Liver (tissue), 9 donors: ENCODE results near the gene TAF1B. TPM values are rescaled to one million over a fixed set of nuclear protein-coding genes. Genes with fewer than 3 reads are reported as not detected.
A peak's percentile ranks its signal among the peaks of the same experiment; 100 is the strongest.

ENCODE experiments used
- DNase-seq: peaks from one replicate; pipeline ENCODE4 v3.0.0-alpha.2; 2017; ENCODE audit warnings: low spot score
- H3K27ac ChIP-seq, 2 donors: one replicate each; pipeline ENCODE4 v1.7.0; 2013; ENCODE audit warnings: inconsistent platforms in 2 of 2, low read length in 2 of 2, control low read depth in 1 of 2, low read depth in 1 of 2, mild to moderate bottlenecking in 1 of 2
- H3K27me3 ChIP-seq, 4 donors: one replicate each; pipeline versions ENCODE4 v1.6.1 to v1.7.0; 2013; ENCODE audit warnings: low read length in 3 of 4, inconsistent platforms in 1 of 4, mild to moderate bottlenecking in 1 of 4, moderate library complexity in 1 of 4; ENCODE audit not compliant: control insufficient read depth in 4 of 4, insufficient read depth in 4 of 4
- H3K36me3 ChIP-seq, 4 donors: one replicate each; pipeline versions ENCODE4 v1.6.1 to v1.7.0; 2013; ENCODE audit warnings: low read length in 3 of 4, mild to moderate bottlenecking in 3 of 4, low read depth in 1 of 4, moderate library complexity in 1 of 4; ENCODE audit not compliant: control insufficient read depth in 4 of 4, insufficient read depth in 3 of 4
- H3K4me1 ChIP-seq, 4 donors: one replicate each; pipeline versions ENCODE4 v1.6.1 to v1.7.0; 2013; ENCODE audit warnings: low read length in 3 of 4, mild to moderate bottlenecking in 3 of 4, moderate library complexity in 1 of 4; ENCODE audit not compliant: control insufficient read depth in 4 of 4, insufficient read depth in 4 of 4
- H3K4me3 ChIP-seq, 3 donors: one replicate each; pipeline versions ENCODE4 v1.6.1 to v1.7.0; 2013; ENCODE audit warnings: low read length in 3 of 3, control low read depth in 1 of 3, low read depth in 1 of 3, mild to moderate bottlenecking in 1 of 3
- H3K9ac ChIP-seq, 2 donors: one replicate each; pipeline ENCODE4 v1.7.0; 2013; ENCODE audit warnings: low read length in 2 of 2, mild to moderate bottlenecking in 2 of 2, moderate library complexity in 2 of 2, control low read depth in 1 of 2, low read depth in 1 of 2
- H3K9me3 ChIP-seq, 4 donors: one replicate each; pipeline versions ENCODE4 v1.6.1 to v1.7.0; 2013; ENCODE audit warnings: low read length in 3 of 4; ENCODE audit not compliant: control insufficient read depth in 4 of 4
- CTCF ChIP-seq: fragments of 150-350 bp; IDR thresholded peaks from 2 replicates; pipeline ENCODE4 v1.5.1; 2017; ENCODE audit warnings: improper control_type of control experiment, low read depth, low read length; ENCODE audit not compliant: missing input control
- EGR1 ChIP-seq, 2 donors: IDR thresholded peaks; 2 replicates each; pipeline ENCODE4 v1.6.1; 2016 to 2018; ENCODE audit warnings: antibody characterized with exemption in 2 of 2, low read depth in 2 of 2
- FOXA1 ChIP-seq: IDR thresholded peaks from 2 replicates; pipeline ENCODE4 v1.6.1; 2016; ENCODE audit warnings: antibody characterized with exemption
- FOXA2 ChIP-seq: IDR thresholded peaks from 2 replicates; pipeline ENCODE4 v1.6.1; 2016; ENCODE audit warnings: antibody characterized with exemption
- GABPA ChIP-seq, 2 donors: IDR thresholded peaks in 1 of 2; conservative IDR thresholded peaks in 1 of 2; 2 replicates each; pipeline ENCODE4 v1.6.1; 2016; ENCODE audit warnings: antibody characterized with exemption in 2 of 2, mild to moderate bottlenecking in 1 of 2, moderate library complexity in 1 of 2
- HNF4A ChIP-seq, 2 donors: conservative IDR thresholded peaks; 2 replicates each; pipeline ENCODE4 v1.6.1; 2016; ENCODE audit warnings: antibody characterized with exemption in 2 of 2, mild to moderate bottlenecking in 2 of 2
- HNF4G ChIP-seq: IDR thresholded peaks from 2 replicates; pipeline ENCODE4 v1.6.1; 2016; ENCODE audit warnings: antibody characterized with exemption
- JUND ChIP-seq, 2 donors: IDR thresholded peaks; 2 replicates each; pipeline ENCODE4 v1.6.1; 2016; ENCODE audit warnings: antibody characterized with exemption in 2 of 2
- MAX ChIP-seq: IDR thresholded peaks from 2 replicates; pipeline ENCODE4 v1.6.1; 2016; ENCODE audit warnings: antibody characterized with exemption
- NR2F2 ChIP-seq: IDR thresholded peaks from 2 replicates; pipeline ENCODE4 v1.6.1; 2016; ENCODE audit warnings: antibody characterized with exemption
- SP1 ChIP-seq: IDR thresholded peaks from 2 replicates; pipeline ENCODE4 v1.6.1; 2018; ENCODE audit warnings: antibody characterized with exemption, mild to moderate bottlenecking
- TAF1 ChIP-seq: conservative IDR thresholded peaks from 2 replicates; pipeline ENCODE4 v1.6.1; 2016; ENCODE audit warnings: antibody characterized with exemption, mild to moderate bottlenecking
- YY1 ChIP-seq: IDR thresholded peaks from 2 replicates; pipeline ENCODE4 v1.6.1; 2016; ENCODE audit warnings: antibody characterized with exemption, mild to moderate bottlenecking
- WGBS: extraction: QIAGEN DNeasy Blood & Tissue Kit; methylation state at CpG from one replicate; pipeline ENCODE4 v1.1.7; 2013; 5-methylcytosine and 5-hydroxymethylcytosine counted together
- polyA plus RNA-seq, 2 donors: library from polyadenylated mRNA; stranded (reverse) in 1 of 2; unstranded in 1 of 2; fragments of 200-250 nt in 1 of 2; fragments of >200 nt in 1 of 2; fragmentation: Nextera tagmentation in 1 of 2; extraction: Ambion mirVana in 1 of 2; gene quantifications; one replicate each; pipeline versions ENCODE4 v1.2.1 to v1.2.3, GENCODE V29; 2013 to 2015
- total RNA-seq, 2 donors: library from RNA; depleted of rRNA; stranded (reverse); fragments of >200 nt; gene quantifications; one replicate each; pipeline ENCODE4 v1.2.3, GENCODE V29; 2014
- TF ChIP-seq, protein P1 (sequence below): IDR thresholded peaks from 2 replicates; pipeline ENCODE4 v1.6.1; 2016; ENCODE audit warnings: antibody characterized with exemption
- donor health status: healthy.
- donor health status: healthy.
- donor health status: healthy.
- donor health status: healthy.
- donor health status: healthy.

Gene TAF1B
- total and polyA plus RNA-seq, 4 donors, result 3.1 to 17.2 (median 5.6) TPM

- Histone ChIP-seq H3K9ac (peak overlapping the region in 1 of 2 donors; percentile 47), H3K4me1 (peaks cover 0 to 18% (median 9%) of the 10 kb centered on the region in 4 donors), H3K36me3 (peaks cover 0 to 2% (median 0%) of the 10 kb centered on the region in 4 donors), H3K27me3 (no peaks in the 10 kb centered on the region), H3K9me3 (no peaks in the 10 kb centered on the region), H3K27ac (peak overlapping the region; percentile 70 to 77), H3K4me3 (peak overlapping the region; percentile 65 to 95 (median 84))
- TF ChIP-seq EGR1 (IDR thresholded peaks at IDR 0.05; ENCODE audit: low read depth in 2 of 2), result no peak
- no peak for TF ChIP-seq HNF4A (conservative IDR thresholded peaks at IDR 0.05)
- TF ChIP-seq, protein P1, sequence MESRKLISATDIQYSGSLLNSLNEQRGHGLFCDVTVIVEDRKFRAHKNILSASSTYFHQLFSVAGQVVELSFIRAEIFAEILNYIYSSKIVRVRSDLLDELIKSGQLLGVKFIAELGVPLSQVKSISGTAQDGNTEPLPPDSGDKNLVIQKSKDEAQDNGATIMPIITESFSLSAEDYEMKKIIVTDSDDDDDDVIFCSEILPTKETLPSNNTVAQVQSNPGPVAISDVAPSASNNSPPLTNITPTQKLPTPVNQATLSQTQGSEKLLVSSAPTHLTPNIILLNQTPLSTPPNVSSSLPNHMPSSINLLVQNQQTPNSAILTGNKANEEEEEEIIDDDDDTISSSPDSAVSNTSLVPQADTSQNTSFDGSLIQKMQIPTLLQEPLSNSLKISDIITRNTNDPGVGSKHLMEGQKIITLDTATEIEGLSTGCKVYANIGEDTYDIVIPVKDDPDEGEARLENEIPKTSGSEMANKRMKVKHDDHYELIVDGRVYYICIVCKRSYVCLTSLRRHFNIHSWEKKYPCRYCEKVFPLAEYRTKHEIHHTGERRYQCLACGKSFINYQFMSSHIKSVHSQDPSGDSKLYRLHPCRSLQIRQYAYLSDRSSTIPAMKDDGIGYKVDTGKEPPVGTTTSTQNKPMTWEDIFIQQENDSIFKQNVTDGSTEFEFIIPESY, result no peak
- TF ChIP-seq TAF1, result no peak
- no peak for TF ChIP-seq NR2F2
- TF ChIP-seq YY1, result no peak
- TF ChIP-seq FOXA1, result no peak
- no peak for TF ChIP-seq FOXA2
- no peak for TF ChIP-seq JUND (IDR thresholded peaks at IDR 0.05)
- no peak for TF ChIP-seq GABPA (IDR thresholded peaks at IDR 0.05 in 1 of 2, conservative IDR thresholded peaks at IDR 0.05 in 1 of 2)
- TF ChIP-seq HNF4G, result no peak
- no peak for TF ChIP-seq CTCF
- peak; percentile 43 for DNase-seq
- 9% methylated on average over 76 of the region's 76 CpGs for WGBS
These were observed 107.4 kb downstream of the TAF1B start for GRCh38 chr2:9950521-9951271.

GRCh38 chr2:9951272-9951521, 107.9 kb downstream of the TAF1B start:
- under 1% methylated on average over 47 of the region's 47 CpGs for WGBS
- Histone ChIP-seq H3K27ac (peak overlapping the region; percentile 70 to 77), H3K36me3 (peaks cover 0 to 2% (median 0%) of the 10 kb centered on the region in 4 donors), H3K9me3 (no peaks in the 10 kb centered on the region), H3K4me3 (peak overlapping the region; percentile 65 to 95 (median 84)), H3K27me3 (no peaks in the 10 kb centered on the region), H3K9ac (no peak overlapping the region), H3K4me1 (peaks cover 0 to 18% (median 9%) of the 10 kb centered on the region in 4 donors)
- no peak for TF ChIP-seq SP1
- TF ChIP-seq MAX, result no peak
- no peak for TF ChIP-seq HNF4A (conservative IDR thresholded peaks at IDR 0.05)
- peak; percentile 7 for TF ChIP-seq CTCF
- no peak for TF ChIP-seq GABPA (IDR thresholded peaks at IDR 0.05 in 1 of 2, conservative IDR thresholded peaks at IDR 0.05 in 1 of 2)
- DNase-seq, result no peak
